NT2/D1 (cell line): Measurements from ENCODE around the gene NLRC5.

ENCODE experiments used
- DNase-seq: peaks from one replicate; pipeline ENCODE4 v3.0.0-alpha.2; 2011; ENCODE audit warnings: low read depth, low spot score
- H3K27me3 ChIP-seq: 2 replicates; pipeline ENCODE4 v1.6.0; 2011; ENCODE audit warnings: mild to moderate bottlenecking; ENCODE audit not compliant: insufficient read length, insufficient read depth
- H3K36me3 ChIP-seq: 2 replicates; pipeline ENCODE4 v1.6.1; 2011; ENCODE audit warnings: mild to moderate bottlenecking, low read length, mixed read lengths; ENCODE audit not compliant: insufficient read depth, insufficient read length
- H3K4me1 ChIP-seq: 2 replicates; pipeline ENCODE4 v1.5.1; 2011; ENCODE audit not compliant: insufficient read depth, insufficient read length
- H3K4me3 ChIP-seq: 2 replicates; pipeline ENCODE4 v1.5.1; 2011; ENCODE audit warnings: low read depth; ENCODE audit not compliant: insufficient read length
- H3K9ac ChIP-seq: 2 replicates; pipeline ENCODE4 v1.6.0; 2011; ENCODE audit warnings: low read depth; ENCODE audit not compliant: insufficient read length
- H3K9me3 ChIP-seq: 2 replicates; pipeline ENCODE4 v1.5.1; 2011; ENCODE audit warnings: mild to moderate bottlenecking, low read length; ENCODE audit not compliant: insufficient read depth
- SUZ12 ChIP-seq: IDR thresholded peaks from 2 replicates; pipeline ENCODE4 v1.6.1; 2011; ENCODE audit not compliant: insufficient read length, insufficient read depth; ENCODE audit errors: extremely low read depth
- YY1 ChIP-seq: IDR thresholded peaks from 2 replicates; pipeline ENCODE4 v1.6.1; 2011; ENCODE audit not compliant: insufficient read length, insufficient read depth
- ZNF274 ChIP-seq: IDR thresholded peaks from 2 replicates; pipeline ENCODE4 v1.6.1; 2011; ENCODE audit warnings: mild to moderate bottlenecking, low read depth, low read length

Gene NLRC5

GRCh38 chr16:56988948-56989945 is at the start of gene NLRC5:
TSS of gene NLRC5 (plus strand) at chr16:56989557. CDS start at chr16:57020713, 31,156 bp downstream.
- peaks cover 11% of the 10 kb centered on the region for H3K4me1 ChIP-seq
- H3K4me3 ChIP-seq = peak within 1 kb of the TSS; percentile 49
- peak within 1 kb of the TSS; percentile 75 for H3K9ac ChIP-seq
- DNase-seq = peak; percentile 30
- H3K27me3 ChIP-seq = peaks cover 44% of the 10 kb centered on the region
- no peaks in the 10 kb centered on the region for H3K9me3 ChIP-seq
- no peak for TF ChIP-seq ZNF274
- TF ChIP-seq YY1 = no peak
- TF ChIP-seq SUZ12 = no peak
- H3K36me3 ChIP-seq = no peaks in the 10 kb centered on the region

GRCh38 chr16:56939801-56940200 is 49.6 kb upstream of the NLRC5 start:
- no peak for TF ChIP-seq ZNF274
- TF ChIP-seq YY1 = no peak
- no peak for TF ChIP-seq SUZ12
- no peak overlapping the region for H3K4me3 ChIP-seq
- no peak overlapping the region for H3K9ac ChIP-seq
- peaks cover 96% of the 10 kb centered on the region for H3K36me3 ChIP-seq
- no peaks in the 10 kb centered on the region for H3K4me1 ChIP-seq
- no peak for DNase-seq
- H3K9me3 ChIP-seq = no peaks in the 10 kb centered on the region
- no peaks in the 10 kb centered on the region for H3K27me3 ChIP-seq

- Histone ChIP-seq H3K27me3 (no peaks in the 10 kb centered on the region), H3K9ac (no peak overlapping the region), H3K36me3 (peaks cover 90% of the 10 kb centered on the region), H3K4me3 (no peak overlapping the region), H3K9me3 (no peaks in the 10 kb centered on the region), H3K4me1 (no peaks in the 10 kb centered on the region)
- TF ChIP-seq YY1 = no peak
- TF ChIP-seq SUZ12 = no peak
- no peak for TF ChIP-seq ZNF274
- no peak for DNase-seq
These were observed 48.3 kb upstream of the NLRC5 start for GRCh38 chr16:56941092-56941491.

- Histone ChIP-seq H3K36me3 (peaks cover 82% of the 10 kb centered on the region), H3K4me1 (peaks cover 2% of the 10 kb centered on the region), H3K9ac (no peak overlapping the region), H3K4me3 (no peak overlapping the region), H3K27me3 (no peaks in the 10 kb centered on the region), H3K9me3 (no peaks in the 10 kb centered on the region)
- TF ChIP-seq YY1 = no peak
- TF ChIP-seq SUZ12 = no peak
- TF ChIP-seq ZNF274 = no peak
- DNase-seq = no peak
These were observed 47.5 kb upstream of the NLRC5 start for GRCh38 chr16:56941856-56942331.

- Histone ChIP-seq H3K36me3 (peaks cover 64% of the 10 kb centered on the region), H3K9me3 (no peaks in the 10 kb centered on the region), H3K27me3 (no peaks in the 10 kb centered on the region), H3K4me1 (peaks cover 3% of the 10 kb centered on the region), H3K9ac (no peak overlapping the region), H3K4me3 (no peak overlapping the region)
- DNase-seq = no peak
- TF ChIP-seq YY1 = no peak
- TF ChIP-seq SUZ12 = no peak
- TF ChIP-seq ZNF274 = no peak
These were observed 45.5 kb upstream of the NLRC5 start for GRCh38 chr16:56943761-56944375.

GRCh38 chr16:56944954-56945839 is 44.2 kb upstream of the NLRC5 start:
- peaks cover 3% of the 10 kb centered on the region for H3K4me1 ChIP-seq
- no peak for TF ChIP-seq YY1
- TF ChIP-seq ZNF274 = no peak
- TF ChIP-seq SUZ12 = no peak
- no peak overlapping the region for H3K9ac ChIP-seq
- no peak for DNase-seq
- H3K9me3 ChIP-seq = no peaks in the 10 kb centered on the region
- H3K4me3 ChIP-seq = no peak overlapping the region
- no peaks in the 10 kb centered on the region for H3K27me3 ChIP-seq
- H3K36me3 ChIP-seq = peaks cover 52% of the 10 kb centered on the region
